Ureter (tissue), 1 donor: ENCODE measurements around the gene COL25A1. TPM values are rescaled to one million over a fixed set of nuclear protein-coding genes. Genes with fewer than 3 reads are reported as not detected.

Source experiments
- DNase-seq: peaks from one replicate; pipeline ENCODE4 v3.0.0-alpha.2; 2020; ENCODE audit warnings: low spot score
- total RNA-seq: library from RNA; stranded (reverse); gene quantifications from one replicate; pipeline ENCODE4 v1.2.4, GENCODE V29; 2023
- donor health status: DM: yes; HTN: yes; CAD: no.

Gene COL25A1
- total RNA-seq, result 3.4 TPM

GRCh38 chr4:109302361-109303139 is at the start of gene COL25A1:
Gene COL25A1, minus strand, starts transcription at chr4:109302658.
- DNase-seq, result peak; percentile 43

GRCh38 chr4:109350121-109350520 is 47.7 kb upstream of the COL25A1 start:
- no peak for DNase-seq

GRCh38 chr4:109334129-109335105 is 32.0 kb upstream of the COL25A1 start:
- no peak for DNase-seq

- no peak for DNase-seq
Measured at GRCh38 chr4:109332926-109333464, 30.5 kb upstream of the COL25A1 start.

- DNase-seq, result no peak
Measured at GRCh38 chr4:109327641-109328040, 25.2 kb upstream of the COL25A1 start.

- DNase-seq, result no peak
Measured at GRCh38 chr4:109325698-109326097, 23.2 kb upstream of the COL25A1 start.

- DNase-seq, result no peak
Measured at GRCh38 chr4:109323348-109323747, 20.9 kb upstream of the COL25A1 start.

- no peak for DNase-seq
Measured at GRCh38 chr4:109321232-109321631, 18.8 kb upstream of the COL25A1 start.

GRCh38 chr4:109319684-109320083 is 17.2 kb upstream of the COL25A1 start:
- no peak for DNase-seq

- no peak for DNase-seq
Measured at GRCh38 chr4:109319156-109319555, 16.7 kb upstream of the COL25A1 start.

- DNase-seq, result no peak
Measured at GRCh38 chr4:109315818-109316217, 13.4 kb upstream of the COL25A1 start.

- DNase-seq, result no peak
Measured at GRCh38 chr4:109315341-109315740, 12.9 kb upstream of the COL25A1 start.

- DNase-seq, result no peak
Measured at GRCh38 chr4:109313168-109314133, 11.0 kb upstream of the COL25A1 start.

GRCh38 chr4:109303140-109303496 is 660 bp upstream of the COL25A1 start:
- no peak for DNase-seq

- no peak for DNase-seq
Measured at GRCh38 chr4:109301651-109302360, 652 bp downstream of the COL25A1 start.

GRCh38 chr4:109298279-109299010 is 4.0 kb downstream of the COL25A1 start:
- DNase-seq, result no peak

GRCh38 chr4:109296527-109296926 is 5.9 kb downstream of the COL25A1 start:
- no peak for DNase-seq

GRCh38 chr4:109295081-109295480 is 7.4 kb downstream of the COL25A1 start:
- no peak for DNase-seq

- DNase-seq, result no peak
Measured at GRCh38 chr4:109294468-109295020, 7.9 kb downstream of the COL25A1 start.

- DNase-seq, result no peak
Measured at GRCh38 chr4:109294006-109294405, 8.5 kb downstream of the COL25A1 start.
